Mesothelial cell of epicardium (in vitro differentiated cells): Measurements from ENCODE around the gene PCBD1. TPM values are rescaled to one million over a fixed set of nuclear protein-coding genes. Genes with fewer than 3 reads are reported as not detected.

Source experiments
- DNase-seq, 2 experiments: peaks; one replicate each; pipeline ENCODE4 v3.0.0; 2021; ENCODE audit warnings: low spot score in 2 of 2; ENCODE audit not compliant: unreplicated experiment in 2 of 2
- H3K27ac Mint-ChIP-seq: 2 replicates; pipeline ENCODE4 v1.8.0; 2021; ENCODE audit warnings: mixed read lengths
- H3K27me3 Mint-ChIP-seq: 2 replicates; pipeline ENCODE4 v1.8.0; 2021; ENCODE audit warnings: low read depth, mixed read lengths
- H3K36me3 Mint-ChIP-seq: 2 replicates; pipeline ENCODE4 v1.8.0; 2021; ENCODE audit warnings: mixed read lengths
- H3K4me1 Mint-ChIP-seq: 2 replicates; pipeline ENCODE4 v1.8.0; 2021; ENCODE audit warnings: mixed read lengths
- H3K4me3 Mint-ChIP-seq: 2 replicates; pipeline ENCODE4 v1.8.0; 2021; ENCODE audit warnings: mild to moderate bottlenecking, moderate library complexity, mixed read lengths
- H3K9me3 Mint-ChIP-seq: 2 replicates; pipeline ENCODE4 v1.8.0; 2021; ENCODE audit warnings: mixed read lengths
- CTCF ChIP-seq: fragments of 200-600 bp; sonication (generic); IDR thresholded peaks from one replicate; pipeline ENCODE4 v1.5.0; 2021; ENCODE audit warnings: antibody characterized with exemption; ENCODE audit not compliant: unreplicated experiment
- total RNA-seq: library from RNA; stranded (reverse); gene quantifications from 3 replicates; pipeline ENCODE4 v1.2.1, GENCODE V29; 2021

PCBD1 gene
- total RNA-seq, 1 donor from 2014 or later = 50.5 TPM

GRCh38 chr10:70886921-70887665 is 1.3 kb downstream of the PCBD1 start:
- no peak for TF ChIP-seq CTCF
- H3K36me3 Mint-ChIP-seq = peaks cover 20% of the 10 kb centered on the region
- H3K4me3 Mint-ChIP-seq = peak overlapping the region; percentile 74
- peaks cover 21% of the 10 kb centered on the region for H3K4me1 Mint-ChIP-seq
- no peak for DNase-seq
- H3K9me3 Mint-ChIP-seq = no peaks in the 10 kb centered on the region
- H3K27me3 Mint-ChIP-seq = peaks cover 2% of the 10 kb centered on the region
- peak overlapping the region; percentile 34 for H3K27ac Mint-ChIP-seq

- DNase-seq = no peak
- peaks cover under 1% of the 10 kb centered on the region for H3K27me3 Mint-ChIP-seq
- TF ChIP-seq CTCF = no peak
- H3K27ac Mint-ChIP-seq = no peak overlapping the region
- peaks cover 19% of the 10 kb centered on the region for H3K4me1 Mint-ChIP-seq
- peaks cover 24% of the 10 kb centered on the region for H3K36me3 Mint-ChIP-seq
- H3K4me3 Mint-ChIP-seq = peak overlapping the region; percentile 74
- H3K9me3 Mint-ChIP-seq = no peaks in the 10 kb centered on the region
These were observed 2.1 kb downstream of the PCBD1 start for GRCh38 chr10:70885931-70886903.

- Mint-ChIP-seq H3K36me3 (peaks cover 24% of the 10 kb centered on the region), H3K4me3 (no peak overlapping the region)
- TF ChIP-seq CTCF = no peak
These were observed 2.9 kb downstream of the PCBD1 start for GRCh38 chr10:70885481-70885880.

GRCh38 chr10:70884741-70885140 is 3.6 kb downstream of the PCBD1 start:
- DNase-seq = no peak
- Mint-ChIP-seq H3K9me3 (no peaks in the 10 kb centered on the region), H3K36me3 (peaks cover 28% of the 10 kb centered on the region), H3K27ac (no peak overlapping the region), H3K4me3 (no peak overlapping the region), H3K27me3 (no peaks in the 10 kb centered on the region), H3K4me1 (peaks cover 17% of the 10 kb centered on the region)
- no peak for TF ChIP-seq CTCF

More at GRCh38 chr10:70885481-70885880, 2.9 kb downstream of the PCBD1 start:
- peaks cover 17% of the 10 kb centered on the region for H3K4me1 Mint-ChIP-seq
- no peaks in the 10 kb centered on the region for H3K9me3 Mint-ChIP-seq
- no peak for DNase-seq
- H3K27me3 Mint-ChIP-seq = no peaks in the 10 kb centered on the region
- no peak overlapping the region for H3K27ac Mint-ChIP-seq

GRCh38 chr10:70880077-70880534 is 8.3 kb downstream of the PCBD1 start:
- peaks cover 37% of the 10 kb centered on the region for H3K36me3 Mint-ChIP-seq
- H3K4me3 Mint-ChIP-seq = no peak overlapping the region
- no peaks in the 10 kb centered on the region for H3K9me3 Mint-ChIP-seq
- no peak overlapping the region for H3K27ac Mint-ChIP-seq
- no peaks in the 10 kb centered on the region for H3K27me3 Mint-ChIP-seq
- peak; percentile 53 to 64 for DNase-seq
- no peaks in the 10 kb centered on the region for H3K4me1 Mint-ChIP-seq
- TF ChIP-seq CTCF = peak; percentile 88
